HL-60 (cell line): ENCODE data around the gene RPL10.

Experiments
- GABPA ChIP-seq: IDR thresholded peaks from 2 replicates; pipeline ENCODE4 v1.6.1; 2012; ENCODE audit warnings: low read depth
- POLR2AphosphoS5 ChIP-seq: IDR thresholded peaks from 2 replicates; pipeline ENCODE4 v1.6.1; 2012; ENCODE audit warnings: low read depth
- SPI1 ChIP-seq: IDR thresholded peaks from 2 replicates; pipeline ENCODE4 v1.6.1; 2012; ENCODE audit warnings: low read depth, mild to moderate bottlenecking, borderline replicate concordance
- TF ChIP-seq, protein P1 (sequence below): IDR thresholded peaks from one replicate; pipeline ENCODE4 v1.5.1; 2011; ENCODE audit warnings: low read length, control low read depth, inconsistent platforms; ENCODE audit not compliant: insufficient read depth
- TF ChIP-seq, protein P2 (sequence below): IDR thresholded peaks from 2 replicates; pipeline ENCODE4 v1.6.1; 2012; ENCODE audit warnings: low read depth; ENCODE audit not compliant: insufficient replicate concordance

DNA sequence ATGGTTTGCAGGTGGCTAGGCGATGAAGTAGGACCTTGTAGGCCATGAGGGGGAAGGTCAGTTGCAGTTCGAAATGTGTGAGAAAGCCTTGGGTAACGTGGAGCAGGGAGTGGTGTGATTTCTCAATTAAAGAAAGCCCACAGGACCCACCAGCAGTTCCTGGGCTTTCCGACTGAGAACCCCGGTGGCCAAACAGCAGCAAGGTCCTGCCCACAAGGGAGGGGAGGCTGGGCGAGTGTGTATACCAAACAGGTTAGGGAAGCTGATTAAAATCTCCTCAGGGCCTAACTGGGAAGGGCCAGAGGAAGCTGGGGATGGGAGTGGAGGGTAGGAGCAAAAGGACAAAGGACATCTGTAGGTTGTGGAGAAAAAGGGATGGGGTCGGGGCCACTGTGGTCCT, 32.7 kb downstream of the RPL10 start:
- TF ChIP-seq, protein P1, sequence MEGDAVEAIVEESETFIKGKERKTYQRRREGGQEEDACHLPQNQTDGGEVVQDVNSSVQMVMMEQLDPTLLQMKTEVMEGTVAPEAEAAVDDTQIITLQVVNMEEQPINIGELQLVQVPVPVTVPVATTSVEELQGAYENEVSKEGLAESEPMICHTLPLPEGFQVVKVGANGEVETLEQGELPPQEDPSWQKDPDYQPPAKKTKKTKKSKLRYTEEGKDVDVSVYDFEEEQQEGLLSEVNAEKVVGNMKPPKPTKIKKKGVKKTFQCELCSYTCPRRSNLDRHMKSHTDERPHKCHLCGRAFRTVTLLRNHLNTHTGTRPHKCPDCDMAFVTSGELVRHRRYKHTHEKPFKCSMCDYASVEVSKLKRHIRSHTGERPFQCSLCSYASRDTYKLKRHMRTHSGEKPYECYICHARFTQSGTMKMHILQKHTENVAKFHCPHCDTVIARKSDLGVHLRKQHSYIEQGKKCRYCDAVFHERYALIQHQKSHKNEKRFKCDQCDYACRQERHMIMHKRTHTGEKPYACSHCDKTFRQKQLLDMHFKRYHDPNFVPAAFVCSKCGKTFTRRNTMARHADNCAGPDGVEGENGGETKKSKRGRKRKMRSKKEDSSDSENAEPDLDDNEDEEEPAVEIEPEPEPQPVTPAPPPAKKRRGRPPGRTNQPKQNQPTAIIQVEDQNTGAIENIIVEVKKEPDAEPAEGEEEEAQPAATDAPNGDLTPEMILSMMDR, result no peak
- TF ChIP-seq SPI1 (no peak), POLR2AphosphoS5 (no peak), GABPA (no peak)
- TF ChIP-seq, protein P2, sequence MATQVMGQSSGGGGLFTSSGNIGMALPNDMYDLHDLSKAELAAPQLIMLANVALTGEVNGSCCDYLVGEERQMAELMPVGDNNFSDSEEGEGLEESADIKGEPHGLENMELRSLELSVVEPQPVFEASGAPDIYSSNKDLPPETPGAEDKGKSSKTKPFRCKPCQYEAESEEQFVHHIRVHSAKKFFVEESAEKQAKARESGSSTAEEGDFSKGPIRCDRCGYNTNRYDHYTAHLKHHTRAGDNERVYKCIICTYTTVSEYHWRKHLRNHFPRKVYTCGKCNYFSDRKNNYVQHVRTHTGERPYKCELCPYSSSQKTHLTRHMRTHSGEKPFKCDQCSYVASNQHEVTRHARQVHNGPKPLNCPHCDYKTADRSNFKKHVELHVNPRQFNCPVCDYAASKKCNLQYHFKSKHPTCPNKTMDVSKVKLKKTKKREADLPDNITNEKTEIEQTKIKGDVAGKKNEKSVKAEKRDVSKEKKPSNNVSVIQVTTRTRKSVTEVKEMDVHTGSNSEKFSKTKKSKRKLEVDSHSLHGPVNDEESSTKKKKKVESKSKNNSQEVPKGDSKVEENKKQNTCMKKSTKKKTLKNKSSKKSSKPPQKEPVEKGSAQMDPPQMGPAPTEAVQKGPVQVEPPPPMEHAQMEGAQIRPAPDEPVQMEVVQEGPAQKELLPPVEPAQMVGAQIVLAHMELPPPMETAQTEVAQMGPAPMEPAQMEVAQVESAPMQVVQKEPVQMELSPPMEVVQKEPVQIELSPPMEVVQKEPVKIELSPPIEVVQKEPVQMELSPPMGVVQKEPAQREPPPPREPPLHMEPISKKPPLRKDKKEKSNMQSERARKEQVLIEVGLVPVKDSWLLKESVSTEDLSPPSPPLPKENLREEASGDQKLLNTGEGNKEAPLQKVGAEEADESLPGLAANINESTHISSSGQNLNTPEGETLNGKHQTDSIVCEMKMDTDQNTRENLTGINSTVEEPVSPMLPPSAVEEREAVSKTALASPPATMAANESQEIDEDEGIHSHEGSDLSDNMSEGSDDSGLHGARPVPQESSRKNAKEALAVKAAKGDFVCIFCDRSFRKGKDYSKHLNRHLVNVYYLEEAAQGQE, result no peak
